Measurements from ENCODE around the gene ISY1.

DNA sequence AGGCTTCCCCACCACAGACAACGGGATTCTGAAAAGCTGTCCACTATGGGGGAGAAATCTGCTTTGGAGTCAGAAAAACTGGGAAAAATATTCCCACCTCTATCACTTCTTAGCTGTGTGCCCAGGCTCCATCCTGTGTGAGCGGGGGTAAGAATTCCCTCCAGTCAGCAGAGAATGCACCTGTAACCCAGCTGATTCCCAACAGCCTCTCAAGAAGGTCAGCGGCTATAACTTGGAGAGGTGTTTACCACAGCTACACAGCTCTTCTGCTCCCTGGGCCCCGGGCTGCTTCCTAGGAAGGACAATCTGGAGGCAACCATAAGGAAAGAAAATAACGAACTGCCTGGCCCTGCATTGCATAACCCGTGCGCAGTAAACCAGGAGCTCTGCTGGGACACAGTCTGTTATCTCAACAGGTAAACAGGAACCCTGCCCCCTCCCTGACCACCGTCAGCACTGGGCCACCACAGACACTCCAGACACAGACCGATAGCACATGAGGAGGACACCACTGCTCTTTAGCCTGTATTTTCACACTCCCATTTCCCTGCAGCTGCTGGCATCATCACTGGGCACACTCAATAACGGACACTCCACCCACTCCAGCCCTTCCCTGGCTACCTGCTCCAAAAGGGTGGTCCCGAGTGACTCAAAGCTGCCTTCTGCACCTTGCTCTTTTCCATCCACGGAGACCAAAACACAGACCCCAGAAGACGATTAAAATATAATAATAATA is 41.3 kb downstream of the ISY1 start:
- TF ChIP-seq, protein P1, sequence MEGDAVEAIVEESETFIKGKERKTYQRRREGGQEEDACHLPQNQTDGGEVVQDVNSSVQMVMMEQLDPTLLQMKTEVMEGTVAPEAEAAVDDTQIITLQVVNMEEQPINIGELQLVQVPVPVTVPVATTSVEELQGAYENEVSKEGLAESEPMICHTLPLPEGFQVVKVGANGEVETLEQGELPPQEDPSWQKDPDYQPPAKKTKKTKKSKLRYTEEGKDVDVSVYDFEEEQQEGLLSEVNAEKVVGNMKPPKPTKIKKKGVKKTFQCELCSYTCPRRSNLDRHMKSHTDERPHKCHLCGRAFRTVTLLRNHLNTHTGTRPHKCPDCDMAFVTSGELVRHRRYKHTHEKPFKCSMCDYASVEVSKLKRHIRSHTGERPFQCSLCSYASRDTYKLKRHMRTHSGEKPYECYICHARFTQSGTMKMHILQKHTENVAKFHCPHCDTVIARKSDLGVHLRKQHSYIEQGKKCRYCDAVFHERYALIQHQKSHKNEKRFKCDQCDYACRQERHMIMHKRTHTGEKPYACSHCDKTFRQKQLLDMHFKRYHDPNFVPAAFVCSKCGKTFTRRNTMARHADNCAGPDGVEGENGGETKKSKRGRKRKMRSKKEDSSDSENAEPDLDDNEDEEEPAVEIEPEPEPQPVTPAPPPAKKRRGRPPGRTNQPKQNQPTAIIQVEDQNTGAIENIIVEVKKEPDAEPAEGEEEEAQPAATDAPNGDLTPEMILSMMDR (IDR thresholded peaks at IDR 0.05) = no peak
- TF ChIP-seq EZH2 (IDR thresholded peaks at IDR 0.05; ENCODE audit: borderline replicate concordance, insufficient read depth, low read depth, low read length, poor library complexity, severe bottlenecking) = no peak

All from B cell (primary cell).